Measurements from ENCODE around the gene MINDY1. TPM values are rescaled to one million over a fixed set of nuclear protein-coding genes. Genes with fewer than 3 reads are reported as not detected.

The MINDY1 gene
- total RNA-seq, 1 donor from 2014 or later: 19.2 TPM

DNA sequence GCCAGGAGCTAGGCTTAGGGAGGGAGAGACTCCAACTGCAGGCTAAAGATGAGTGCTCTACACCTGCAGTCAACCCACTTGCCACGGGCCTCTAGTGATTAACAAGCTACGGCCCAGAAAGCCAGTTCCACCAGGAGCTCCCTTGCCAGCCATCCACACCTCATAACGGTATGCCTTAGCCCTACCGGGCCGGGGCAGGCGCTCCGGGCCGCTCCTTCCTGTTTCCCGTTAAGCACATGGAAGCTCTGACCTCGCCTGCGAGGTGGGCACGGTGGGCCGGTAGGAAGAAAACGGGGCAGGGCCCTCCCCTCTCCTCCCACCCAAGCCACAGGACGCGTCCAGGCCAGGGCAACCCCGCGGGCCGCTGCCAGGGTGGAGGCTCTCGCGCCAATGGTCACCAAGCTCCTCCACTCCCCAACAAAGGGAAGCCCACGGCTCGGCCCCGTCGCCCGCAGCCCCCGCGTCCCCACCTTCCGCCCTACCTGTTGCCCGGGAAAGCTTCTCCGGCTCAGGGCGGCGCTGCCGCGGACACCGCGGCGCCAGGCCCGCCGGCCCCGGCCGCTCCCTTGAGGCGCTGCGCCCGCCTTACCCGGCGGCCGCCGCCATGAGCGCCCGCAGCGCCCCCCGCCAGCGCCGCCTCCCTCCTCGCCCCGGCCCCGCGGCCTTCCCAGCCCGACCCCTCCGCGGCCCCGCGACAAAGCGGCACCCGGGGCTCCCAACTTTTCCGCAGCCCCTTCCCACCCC is 32.7 kb downstream of the MINDY1 start:
- H3K9me3 Mint-ChIP-seq: no peaks in the 10 kb centered on the region
- H3K4me3 Mint-ChIP-seq: peak overlapping the region; percentile 92
- H3K4me1 Mint-ChIP-seq: peaks cover 59% of the 10 kb centered on the region
- no peaks in the 10 kb centered on the region for H3K27me3 Mint-ChIP-seq (ENCODE audit: low read depth)
- DNase-seq (ENCODE audit: low read depth, low spot score): no peak
- TF ChIP-seq, protein P1, sequence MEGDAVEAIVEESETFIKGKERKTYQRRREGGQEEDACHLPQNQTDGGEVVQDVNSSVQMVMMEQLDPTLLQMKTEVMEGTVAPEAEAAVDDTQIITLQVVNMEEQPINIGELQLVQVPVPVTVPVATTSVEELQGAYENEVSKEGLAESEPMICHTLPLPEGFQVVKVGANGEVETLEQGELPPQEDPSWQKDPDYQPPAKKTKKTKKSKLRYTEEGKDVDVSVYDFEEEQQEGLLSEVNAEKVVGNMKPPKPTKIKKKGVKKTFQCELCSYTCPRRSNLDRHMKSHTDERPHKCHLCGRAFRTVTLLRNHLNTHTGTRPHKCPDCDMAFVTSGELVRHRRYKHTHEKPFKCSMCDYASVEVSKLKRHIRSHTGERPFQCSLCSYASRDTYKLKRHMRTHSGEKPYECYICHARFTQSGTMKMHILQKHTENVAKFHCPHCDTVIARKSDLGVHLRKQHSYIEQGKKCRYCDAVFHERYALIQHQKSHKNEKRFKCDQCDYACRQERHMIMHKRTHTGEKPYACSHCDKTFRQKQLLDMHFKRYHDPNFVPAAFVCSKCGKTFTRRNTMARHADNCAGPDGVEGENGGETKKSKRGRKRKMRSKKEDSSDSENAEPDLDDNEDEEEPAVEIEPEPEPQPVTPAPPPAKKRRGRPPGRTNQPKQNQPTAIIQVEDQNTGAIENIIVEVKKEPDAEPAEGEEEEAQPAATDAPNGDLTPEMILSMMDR (conservative IDR thresholded peaks at IDR 0.05): no peak
- peak overlapping the region; percentile 71 for H3K27ac Mint-ChIP-seq (ENCODE audit: unreplicated experiment)
- no peaks in the 10 kb centered on the region for H3K36me3 Mint-ChIP-seq (ENCODE audit: low read depth)

DNA sequence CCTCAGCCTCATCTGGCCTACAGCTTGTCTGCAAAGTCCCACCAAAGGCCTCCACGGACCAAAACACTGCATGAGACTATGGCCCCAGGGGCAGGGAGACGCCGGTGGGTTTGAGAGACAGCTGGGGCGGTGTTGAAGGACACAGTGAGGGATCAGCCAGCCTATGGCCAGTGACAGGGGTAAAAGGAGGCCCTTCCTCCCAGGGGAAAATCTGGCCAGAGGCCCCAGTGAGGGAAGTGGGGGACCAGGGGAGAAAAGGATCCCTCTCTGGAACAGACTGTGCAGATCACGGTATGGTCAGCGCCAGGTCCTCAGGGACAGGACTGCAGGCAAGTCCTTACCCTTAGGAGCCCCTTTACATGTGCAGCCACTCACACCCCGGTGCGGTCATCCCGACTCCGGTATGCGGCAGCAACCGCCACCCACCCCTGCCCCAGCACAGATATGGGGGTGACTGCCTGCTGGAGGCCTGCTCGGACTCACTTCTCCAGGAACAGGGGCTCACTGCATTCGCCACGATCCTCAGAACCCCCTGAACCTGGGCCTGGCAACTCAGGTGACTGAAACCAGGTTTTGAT is 33.4 kb downstream of the MINDY1 start:
- H3K27me3 Mint-ChIP-seq (ENCODE audit: low read depth): no peaks in the 10 kb centered on the region
- no peak for DNase-seq (ENCODE audit: low read depth, low spot score)
- TF ChIP-seq, protein P1 (conservative IDR thresholded peaks at IDR 0.05): no peak
- peak overlapping the region; percentile 92 for H3K4me3 Mint-ChIP-seq
- H3K4me1 Mint-ChIP-seq: peaks cover 65% of the 10 kb centered on the region
- H3K9me3 Mint-ChIP-seq: no peaks in the 10 kb centered on the region
- H3K36me3 Mint-ChIP-seq (ENCODE audit: low read depth): peaks cover 4% of the 10 kb centered on the region
- H3K27ac Mint-ChIP-seq (ENCODE audit: unreplicated experiment): peak overlapping the region; percentile 71

DNA sequence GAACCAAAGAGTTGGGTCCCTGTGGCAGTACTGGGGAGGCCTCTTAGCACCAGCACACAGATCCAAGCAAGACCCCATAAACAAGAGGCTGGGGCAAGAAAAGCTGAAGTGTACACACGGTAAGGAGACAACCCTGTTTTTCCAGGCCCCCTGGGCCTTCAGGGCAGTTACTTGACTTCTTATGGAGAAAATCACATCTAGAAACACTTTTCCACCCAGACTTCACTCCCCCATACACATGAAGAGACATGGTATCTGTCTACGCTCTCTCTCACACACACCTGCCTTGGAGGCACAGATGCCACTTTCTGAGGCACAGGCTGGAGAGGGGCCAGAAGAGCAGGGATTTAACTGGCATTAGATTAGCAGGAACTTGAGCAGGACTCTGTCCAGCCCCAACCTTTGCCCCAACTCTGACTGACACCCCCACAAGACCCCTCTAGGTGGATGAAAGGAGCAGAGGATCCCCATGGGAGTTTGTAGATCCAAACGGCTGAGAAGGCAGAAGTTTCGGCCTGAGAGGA is 34.2 kb downstream of the MINDY1 start:
- no peaks in the 10 kb centered on the region for H3K27me3 Mint-ChIP-seq (ENCODE audit: low read depth)
- H3K27ac Mint-ChIP-seq (ENCODE audit: unreplicated experiment): no peak overlapping the region
- H3K9me3 Mint-ChIP-seq: no peaks in the 10 kb centered on the region
- DNase-seq (ENCODE audit: low read depth, low spot score): no peak
- peaks cover 12% of the 10 kb centered on the region for H3K36me3 Mint-ChIP-seq (ENCODE audit: low read depth)
- H3K4me3 Mint-ChIP-seq: peak overlapping the region; percentile 92
- H3K4me1 Mint-ChIP-seq: peaks cover 68% of the 10 kb centered on the region
- TF ChIP-seq, protein P1 (conservative IDR thresholded peaks at IDR 0.05): no peak

DNA sequence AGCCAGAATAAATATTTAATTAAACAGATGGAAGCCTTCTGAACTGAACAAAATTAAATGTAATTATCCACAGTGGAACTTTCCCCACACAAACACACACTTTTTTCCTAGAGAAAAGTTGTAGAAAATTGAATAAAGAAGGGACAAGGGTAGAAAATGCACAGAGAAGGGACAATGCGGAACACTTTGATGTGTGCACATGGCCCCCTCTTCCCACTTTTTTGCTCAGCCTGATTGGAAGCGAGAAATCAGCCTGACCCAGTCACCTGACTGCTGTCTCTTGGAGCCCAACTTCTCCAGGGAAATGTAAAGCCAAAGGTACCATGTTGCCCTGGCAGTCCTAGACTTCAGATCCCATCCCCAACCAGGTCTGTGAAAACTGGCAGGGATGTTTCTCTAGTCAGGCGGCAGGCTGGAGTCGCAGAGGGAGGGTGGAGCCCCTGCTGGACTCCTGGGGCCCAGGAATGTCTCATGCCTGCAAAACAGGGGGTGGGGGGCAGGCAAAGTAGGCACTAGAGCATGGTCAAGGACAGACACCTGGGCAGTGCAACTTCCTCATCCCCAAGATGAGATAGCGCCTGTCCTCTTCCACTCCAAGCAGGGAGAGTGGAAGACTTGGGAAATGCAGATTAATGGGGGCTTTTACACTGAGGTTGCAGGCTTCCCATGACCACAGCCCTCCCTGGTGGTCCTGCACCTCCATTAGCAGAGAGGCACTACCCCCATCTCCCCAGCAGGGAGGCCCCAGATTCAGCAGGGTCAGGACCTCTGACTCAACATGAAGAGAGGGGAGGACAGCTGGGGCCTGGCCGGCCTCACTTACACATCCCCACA is 34.9 kb downstream of the MINDY1 start:
- H3K4me1 Mint-ChIP-seq: peaks cover 61% of the 10 kb centered on the region
- TF ChIP-seq, protein P1 (conservative IDR thresholded peaks at IDR 0.05): no peak
- peak overlapping the region; percentile 89 for H3K27ac Mint-ChIP-seq (ENCODE audit: unreplicated experiment)
- no peaks in the 10 kb centered on the region for H3K9me3 Mint-ChIP-seq
- DNase-seq (ENCODE audit: low read depth, low spot score): no peak
- H3K4me3 Mint-ChIP-seq: peak overlapping the region; percentile 92
- peaks cover 17% of the 10 kb centered on the region for H3K36me3 Mint-ChIP-seq (ENCODE audit: low read depth)
- H3K27me3 Mint-ChIP-seq (ENCODE audit: low read depth): no peaks in the 10 kb centered on the region

DNA sequence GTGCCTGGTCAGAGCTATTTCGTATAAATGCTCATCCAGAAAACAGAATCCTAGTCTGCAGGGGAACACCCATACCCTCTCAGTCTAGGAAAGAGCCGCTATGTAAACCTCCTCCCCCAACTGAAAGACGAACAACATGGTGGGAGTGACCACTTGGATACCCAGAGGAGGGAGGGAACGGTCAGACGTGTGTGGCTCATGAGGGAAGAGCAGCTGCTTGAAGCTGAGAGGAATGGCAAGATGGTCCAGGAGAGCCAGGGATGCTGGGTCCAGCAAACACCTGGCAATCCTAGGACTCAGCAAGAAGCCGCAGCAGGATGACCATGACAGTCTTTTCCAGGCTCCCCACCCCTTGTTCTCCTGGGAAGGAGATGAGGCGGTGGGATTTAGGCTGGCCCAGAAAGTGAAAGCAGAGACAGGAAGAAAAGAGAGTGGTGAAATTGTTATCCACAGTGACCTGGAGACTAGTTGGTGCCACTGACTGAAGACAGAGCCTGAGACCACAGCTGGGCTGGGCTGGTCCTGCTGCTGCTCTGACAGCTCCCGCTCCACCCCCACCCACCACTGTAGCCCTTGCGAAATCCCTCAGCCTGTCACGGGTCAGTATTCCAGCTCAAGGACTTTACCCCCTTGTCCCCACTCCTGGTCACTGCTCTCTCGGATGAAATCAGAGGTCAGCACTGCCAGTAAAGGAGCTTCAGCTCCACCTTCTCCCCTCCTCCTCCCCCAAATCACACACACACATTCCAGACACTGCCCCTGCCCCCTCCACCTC is 35.7 kb downstream of the MINDY1 start:
- DNase-seq (ENCODE audit: low read depth, low spot score): no peak
- TF ChIP-seq, protein P1 (conservative IDR thresholded peaks at IDR 0.05): no peak
- Mint-ChIP-seq H3K36me3 (ENCODE audit: low read depth) (peaks cover 24% of the 10 kb centered on the region), H3K9me3 (no peaks in the 10 kb centered on the region), H3K4me3 (peak overlapping the region; percentile 92), H3K27me3 (ENCODE audit: low read depth) (no peaks in the 10 kb centered on the region), H3K4me1 (peaks cover 54% of the 10 kb centered on the region), H3K27ac (ENCODE audit: unreplicated experiment) (peak overlapping the region; percentile 89)
